GM13977 (cell line): ENCODE results near the gene NOTCH2.
"Not testable (repeated sequence)": the region's sequence is repeated elsewhere in the genome, so short reads cannot be mapped to it uniquely, and the experiment has no call there.

Source experiments
- DNase-seq: peaks from one replicate; pipeline ENCODE4 v3.0.0; 2012; ENCODE audit warnings: low spot score
- CTCF ChIP-seq: IDR thresholded peaks from 2 replicates; pipeline ENCODE4 v1.5.1; 2012; ENCODE audit warnings: mild to moderate bottlenecking, control low read depth; ENCODE audit not compliant: insufficient read depth; ENCODE audit errors: extremely low read depth, missing control alignments
- in situ Hi-C: fragments of 300-500 bp; cut with MboI; formaldehyde crosslinking; loops from one replicate; pipeline ENCODE4 v1.12.0; 2022; ENCODE audit warnings: low sequenced_read_pairs, low pct_unique_long_range_greater_than_20kb, mixed read lengths, inconsistent platforms; ENCODE audit not compliant: unreplicated experiment

Gene NOTCH2

GRCh38 chr1:119981496-119981895 lies 88.0 kb downstream of the NOTCH2 start:
- no peak for DNase-seq
- no peak for TF ChIP-seq CTCF
- in situ Hi-C loops, result no loop called here

- DNase-seq, result no peak
- TF ChIP-seq CTCF, result no peak
- in situ Hi-C loops, result no loop called here
Measured at GRCh38 chr1:119978018-119978505, 91.4 kb downstream of the NOTCH2 start.

GRCh38 chr1:119977113-119977736 lies 92.2 kb downstream of the NOTCH2 start:
- DNase-seq, in situ Hi-C loops: not testable (repeated sequence)

- DNase-seq, in situ Hi-C loops: not testable (repeated sequence)
Measured at GRCh38 chr1:119975582-119976254, 93.7 kb downstream of the NOTCH2 start.

- in situ Hi-C loops, result no loop called here
- DNase-seq, result no peak
- TF ChIP-seq CTCF, result no peak
Measured at GRCh38 chr1:119975006-119975405, 94.5 kb downstream of the NOTCH2 start.

GRCh38 chr1:119974013-119974412 lies 95.4 kb downstream of the NOTCH2 start:
- no peak for TF ChIP-seq CTCF
- in situ Hi-C loops, result no loop called here
- DNase-seq, result no peak

- no peak for TF ChIP-seq CTCF
- in situ Hi-C loops, result no loop called here
- DNase-seq, result no peak
Measured at GRCh38 chr1:119971710-119972570, 97.5 kb downstream of the NOTCH2 start.
